Fibroblast of pulmonary artery (primary cell): Measurements from ENCODE around the gene MFSD1.

ENCODE experiments used
- DNase-seq: peaks from one replicate; pipeline ENCODE4 v3.0.0-alpha.2; 2010; ENCODE audit warnings: low read depth
- H3K4me3 ChIP-seq: replicated peaks from 2 replicates; pipeline ENCODE4 v1.5.1; 2011; ENCODE audit warnings: low read depth, mild to moderate bottlenecking, control low read depth, low read length, moderate library complexity
- CTCF ChIP-seq: IDR thresholded peaks from 2 replicates; pipeline ENCODE4 v1.5.1; 2011; ENCODE audit warnings: mild to moderate bottlenecking, control low read depth, low read length, inconsistent platforms; ENCODE audit errors: missing control alignments

MFSD1 gene

GRCh38 chr3:158801696-158802408, at the start of gene MFSD1:
MFSD1 (plus strand) TSS chr3:158802054; CDS start chr3:158802153, 99 bp downstream.
- TF ChIP-seq CTCF: no peak

GRCh38 chr3:158753854-158754253, 48.0 kb upstream of the MFSD1 start:
- H3K4me3 ChIP-seq: no peak overlapping the region
- TF ChIP-seq CTCF: no peak
- no peak for DNase-seq

More at GRCh38 chr3:158801696-158802408, at the start of gene MFSD1:
- H3K4me3 ChIP-seq: peak within 1 kb of the TSS; percentile 87
- DNase-seq: peak; percentile 93

GRCh38 chr3:158755421-158755820, 46.4 kb upstream of the MFSD1 start:
- no peak overlapping the region for H3K4me3 ChIP-seq
- TF ChIP-seq CTCF: no peak
- no peak for DNase-seq

- DNase-seq: no peak
- no peak for TF ChIP-seq CTCF
- no peak overlapping the region for H3K4me3 ChIP-seq
These were observed 40.5 kb upstream of the MFSD1 start for GRCh38 chr3:158761350-158761749.

- DNase-seq: no peak
- no peak overlapping the region for H3K4me3 ChIP-seq
- no peak for TF ChIP-seq CTCF
These were observed 39.2 kb upstream of the MFSD1 start for GRCh38 chr3:158762701-158763100.

- H3K4me3 ChIP-seq: no peak overlapping the region
- no peak for TF ChIP-seq CTCF
- no peak for DNase-seq
These were observed 38.4 kb upstream of the MFSD1 start for GRCh38 chr3:158763421-158763820.
